K562 (cell line): ENCODE data around the gene CNPY4.

Experiments
- BRF2 ChIP-seq: IDR thresholded peaks from 3 replicates; pipeline ENCODE4 v1.6.1; 2011; ENCODE audit warnings: borderline replicate concordance, mild to moderate bottlenecking; ENCODE audit not compliant: insufficient read length, insufficient read depth
- ELF1 ChIP-seq: fragments of 200-800 bp; sonication (Bioruptor generic); IDR thresholded peaks from 2 replicates; pipeline ENCODE4 v1.6.1; 2016; ENCODE audit warnings: missing genetic modification characterization, missing compliant biosample characterization
- EZH2 ChIP-seq: IDR thresholded peaks from 2 replicates; pipeline ENCODE4 v1.6.1; 2012; ENCODE audit warnings: low read depth, mild to moderate bottlenecking, inconsistent platforms, low read length, borderline replicate concordance
- FOXP4 ChIP-seq: sonication (generic); formaldehyde crosslinking; IDR thresholded peaks from 2 replicates; pipeline ENCODE4 v1.8.0; 2022; ENCODE audit warnings: mild to moderate bottlenecking, missing genetic modification reagents, borderline replicate concordance
- KLF16 ChIP-seq: IDR thresholded peaks from 2 replicates; pipeline ENCODE4 v1.6.1; 2016; ENCODE audit warnings: antibody characterized with exemption
- NFYB ChIP-seq: IDR thresholded peaks from 2 replicates; pipeline ENCODE4 v1.6.1; 2011; ENCODE audit warnings: mild to moderate bottlenecking, moderate library complexity; ENCODE audit not compliant: insufficient read length; ENCODE audit errors: extremely low read depth
- NR3C1 ChIP-seq: sonication (generic); formaldehyde crosslinking; IDR thresholded peaks from 2 replicates; pipeline ENCODE4 v1.8.1; 2022; ENCODE audit warnings: missing genetic modification reagents
- RAD21 ChIP-seq, 2 experiments: fragments of 250-450 bp in 1 of 2; fragments of 450-650 bp in 1 of 2; sonication (Bioruptor Pico) in 1 of 2; formaldehyde crosslinking in 1 of 2; IDR thresholded peaks in 1 of 2; conservative IDR thresholded peaks in 1 of 2; 2 replicates each; pipeline versions ENCODE4 v1.4.0 to v1.8.0; 2020 to 2022; ENCODE audit warnings: mild to moderate bottlenecking in 2 of 2, moderate library complexity in 1 of 2
- SUPT5H ChIP-seq: fragments of 450-650 bp; IDR thresholded peaks from 2 replicates; pipeline ENCODE4 v1.6.1; 2016
- THAP7 ChIP-seq: fragments of 250-450 bp; sonication (Bioruptor Pico); IDR thresholded peaks from 2 replicates; pipeline ENCODE4 v1.5.0; 2021
- ZNF146 ChIP-seq: IDR thresholded peaks from one replicate; pipeline ENCODE4 v1.6.1; 2018; ENCODE audit warnings: missing compliant biosample characterization; ENCODE audit not compliant: unreplicated experiment
- ZNF449 ChIP-seq: fragments of 250-450 bp; sonication (Bioruptor Pico); IDR thresholded peaks from 2 replicates; pipeline ENCODE4 v1.8.0; 2022; ENCODE audit warnings: moderate library complexity, mild to moderate bottlenecking, inconsistent platforms
- ZNF592 ChIP-seq: fragments of 450-650 bp; IDR thresholded peaks from 2 replicates; pipeline ENCODE4 v1.6.1; 2017; ENCODE audit warnings: antibody characterized with exemption, mild to moderate bottlenecking

- TF ChIP-seq THAP7 (CRISPR knock-in tag), result no peak
- TF ChIP-seq ZNF146 (CRISPR knock-in tag), result no peak
- TF ChIP-seq RAD21 (CRISPR knock-in tag; conservative IDR thresholded peaks at IDR 0.05 in 1 of 2, IDR thresholded peaks at IDR 0.05 in 1 of 2), result no peak
- TF ChIP-seq SUPT5H, result no peak
- TF ChIP-seq EZH2, result no peak
- TF ChIP-seq NR3C1 (CRISPR knock-in tag), result no peak
- TF ChIP-seq FOXP4 (CRISPR knock-in tag), result no peak
- TF ChIP-seq NFYB, result no peak
- no peak for TF ChIP-seq ZNF449 (CRISPR knock-in tag)
- TF ChIP-seq KLF16, result no peak
- TF ChIP-seq ELF1 (tag), result no peak
- TF ChIP-seq ZNF592, result no peak
- no peak for TF ChIP-seq BRF2
Measured at GRCh38 chr7:100095704-100096103, 23.7 kb upstream of the CNPY4 start.
